DMS 273 treated with DMSO at 0.1 percent for 48 hours (cell line): ENCODE results near the gene KRTAP1-1.

Experiments
- DNase-seq: peaks from one replicate; lab custom pipeline; 2025; lab: John Stamatoyannopoulos, UW

Gene KRTAP1-1

DNA sequence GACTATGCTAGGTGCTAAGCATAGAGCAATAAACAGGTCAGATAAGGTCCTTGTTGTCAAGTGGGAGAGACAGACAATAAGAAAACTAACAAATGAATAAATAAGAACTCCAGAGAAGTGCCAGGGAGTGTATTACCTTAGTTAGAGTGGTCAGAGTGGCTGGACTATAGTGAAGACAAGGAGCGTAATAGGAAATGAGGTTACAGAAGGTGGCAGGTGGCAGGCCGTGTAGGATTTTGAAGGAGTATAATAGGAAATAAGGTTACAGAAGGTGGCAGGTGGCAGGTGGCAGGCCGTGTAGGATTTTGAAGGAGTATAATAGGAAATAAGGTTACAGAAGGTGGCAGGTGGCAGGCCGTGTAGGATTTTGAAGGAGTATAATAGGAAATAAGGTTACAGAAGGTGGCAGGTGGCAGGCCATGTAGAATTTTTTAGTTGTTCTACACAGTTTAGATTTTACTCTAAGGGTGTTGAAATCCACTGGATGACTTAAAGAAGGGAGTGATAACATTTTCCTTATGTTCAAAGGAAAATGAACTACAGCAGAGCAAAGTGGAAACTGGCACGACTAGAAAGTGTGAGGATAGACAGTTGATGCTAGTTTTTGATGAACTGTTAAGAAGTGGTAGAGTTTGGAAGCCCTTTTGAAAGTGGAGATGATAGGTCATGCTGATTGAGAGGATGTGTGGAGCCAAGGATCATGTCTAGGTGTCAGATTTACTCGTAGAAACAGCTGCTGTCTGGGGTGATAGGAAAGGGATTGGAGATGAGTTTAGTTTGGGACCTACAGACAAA is 28.7 kb downstream of the KRTAP1-1 start:
- no peak for DNase-seq

DNA sequence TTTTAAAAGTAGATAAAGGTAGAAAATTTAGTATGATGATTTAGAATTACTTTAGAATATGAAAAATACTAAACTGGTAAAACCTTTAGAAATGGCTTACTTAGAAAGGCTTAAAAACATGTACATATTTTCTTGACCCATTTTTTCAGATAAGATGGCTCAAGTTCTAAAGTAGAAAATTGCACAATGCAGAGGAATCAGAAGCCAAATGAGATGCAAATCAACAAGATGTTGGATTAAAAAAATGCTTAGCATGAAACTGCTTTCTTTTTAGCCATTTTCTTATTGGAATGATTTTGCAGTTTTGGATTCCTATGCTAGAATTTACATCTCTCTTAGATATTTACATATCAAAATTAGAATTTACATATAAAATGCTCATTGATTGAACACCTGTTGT is 30.8 kb downstream of the KRTAP1-1 start:
- DNase-seq, result no peak

DNA sequence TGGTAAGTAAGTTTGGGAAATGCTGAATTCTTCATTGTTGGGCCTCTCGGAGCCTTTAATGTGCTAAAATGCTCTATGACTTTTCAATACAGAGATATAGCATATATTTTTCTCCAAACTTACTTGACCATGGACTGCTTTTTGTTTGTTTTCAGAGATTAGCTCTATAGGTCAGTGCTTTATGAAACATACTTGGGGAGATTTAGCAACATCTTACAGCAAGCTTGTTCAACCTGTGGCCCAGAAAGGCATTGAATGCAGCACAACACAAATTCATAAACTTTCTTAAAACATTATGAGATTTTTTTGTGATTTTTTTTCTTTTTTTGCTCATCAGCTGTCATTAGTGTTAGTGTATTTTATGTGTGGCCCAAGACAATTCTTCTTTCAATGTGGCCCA is 31.3 kb downstream of the KRTAP1-1 start:
- DNase-seq, result no peak

- no peak for DNase-seq
These were observed 31.9 kb downstream of the KRTAP1-1 start for GRCh38 chr17:41009301-41009760.

DNA sequence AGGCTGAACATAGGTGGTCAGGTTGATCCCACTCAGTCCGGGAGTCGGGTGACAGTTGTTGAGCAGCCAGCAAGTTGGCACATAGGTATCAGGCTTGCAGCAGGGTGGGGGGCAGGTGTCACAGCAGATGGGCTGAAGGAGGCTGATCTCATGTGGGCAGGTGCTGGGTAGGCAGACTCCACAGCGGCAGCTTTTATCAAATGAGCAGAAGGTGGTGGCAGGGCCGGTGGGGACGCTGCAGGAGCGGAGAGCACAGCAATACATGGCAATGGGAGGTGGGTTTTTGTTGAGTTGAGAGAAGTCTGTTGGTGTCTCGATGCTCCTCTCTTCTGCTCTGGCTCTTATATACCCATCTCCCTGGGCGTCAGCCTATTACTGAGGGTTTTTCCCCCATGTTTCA is 32.4 kb downstream of the KRTAP1-1 start, which contains the start of gene KRTAP3-1:
TSS of gene KRTAP3-1 (minus strand) at position 318 of the 400 bp plus-strand sequence. CDS start at position 264, 54 bp downstream.
- no peak for DNase-seq

DNA sequence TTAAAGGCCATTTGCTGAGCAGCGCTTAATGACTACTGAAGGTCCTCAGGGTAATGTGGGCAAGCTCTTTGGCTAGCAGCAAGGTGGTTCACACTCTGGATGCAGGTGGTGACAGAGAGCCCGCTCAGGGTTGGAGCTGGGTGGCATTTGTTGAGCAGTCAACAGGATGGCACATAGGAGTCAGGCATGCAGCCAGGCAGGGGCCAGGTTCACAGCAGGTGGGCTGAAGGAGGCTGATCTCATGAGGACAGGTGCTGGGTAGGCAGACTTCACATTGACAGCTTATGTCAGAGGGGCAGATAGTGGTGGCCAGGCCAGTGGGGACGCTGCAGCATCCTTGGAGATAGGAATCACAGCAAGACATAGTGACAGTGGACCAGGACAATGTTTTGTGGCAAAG is 36.9 kb downstream of the KRTAP1-1 start:
- no peak for DNase-seq

GRCh38 chr17:41003926-41004325 is 37.3 kb downstream of the KRTAP1-1 start:
- DNase-seq, result no peak

DNA sequence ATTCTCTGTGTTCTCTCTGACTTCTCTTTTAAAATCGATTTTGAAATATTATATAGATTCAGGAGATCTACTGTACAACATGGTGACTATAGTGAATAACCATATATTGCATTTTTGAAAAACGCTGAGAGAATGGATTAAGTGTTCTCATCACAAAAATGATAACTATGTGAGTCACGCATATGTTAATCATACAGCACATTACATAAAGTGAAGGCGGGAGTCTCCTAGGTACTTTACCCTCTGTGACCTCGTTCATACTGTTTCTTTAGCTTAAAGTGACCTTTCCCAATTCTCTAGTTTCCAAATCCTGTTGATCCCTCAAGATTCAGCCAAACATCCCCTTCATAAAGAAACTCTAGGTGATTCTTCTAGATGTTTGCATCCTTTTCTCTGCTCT is 38.4 kb downstream of the KRTAP1-1 start:
- DNase-seq, result no peak

- no peak for DNase-seq
These were observed 39.5 kb downstream of the KRTAP1-1 start for GRCh38 chr17:41001795-41002194.

GRCh38 chr17:40999563-40999962 is 41.7 kb downstream of the KRTAP1-1 start, which contains the start of gene KRTAP3-2:
KRTAP3-2 (minus strand) TSS chr17:40999906; CDS start chr17:40999853, 53 bp downstream.
- peak; percentile 2 for DNase-seq

GRCh38 chr17:40997361-40997760 is 43.9 kb downstream of the KRTAP1-1 start:
- no peak for DNase-seq

GRCh38 chr17:40996829-40997228 is 44.4 kb downstream of the KRTAP1-1 start:
- DNase-seq, result no peak

- no peak for DNase-seq
These were observed 46.1 kb downstream of the KRTAP1-1 start for GRCh38 chr17:40995116-40995515.

DNA sequence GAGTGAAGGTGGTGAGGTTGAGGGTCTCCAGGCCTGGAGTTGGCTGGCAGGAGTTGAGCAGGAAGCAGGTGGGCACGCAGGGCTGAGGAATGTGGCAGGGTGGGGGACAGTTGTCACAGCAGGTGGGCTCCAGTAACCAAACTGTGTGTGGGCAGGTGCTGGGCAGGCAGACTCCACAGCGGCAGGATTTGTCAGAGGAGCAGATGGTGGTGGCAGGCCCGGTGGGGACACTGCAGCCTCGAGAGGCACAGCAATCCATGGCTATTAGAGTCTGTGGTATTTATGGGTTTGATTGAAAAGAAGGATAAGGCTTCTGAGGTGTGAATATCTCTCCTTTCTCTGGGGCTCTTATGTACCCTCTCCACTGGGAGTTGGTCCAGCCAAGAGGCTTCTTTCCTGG is 47.4 kb downstream of the KRTAP1-1 start, which contains the start of gene KRTAP3-3:
TSS of gene KRTAP3-3 (minus strand) at position 326 of the 400 bp plus-strand sequence. CDS start at position 259, 67 bp downstream.
- DNase-seq, result no peak

DNA sequence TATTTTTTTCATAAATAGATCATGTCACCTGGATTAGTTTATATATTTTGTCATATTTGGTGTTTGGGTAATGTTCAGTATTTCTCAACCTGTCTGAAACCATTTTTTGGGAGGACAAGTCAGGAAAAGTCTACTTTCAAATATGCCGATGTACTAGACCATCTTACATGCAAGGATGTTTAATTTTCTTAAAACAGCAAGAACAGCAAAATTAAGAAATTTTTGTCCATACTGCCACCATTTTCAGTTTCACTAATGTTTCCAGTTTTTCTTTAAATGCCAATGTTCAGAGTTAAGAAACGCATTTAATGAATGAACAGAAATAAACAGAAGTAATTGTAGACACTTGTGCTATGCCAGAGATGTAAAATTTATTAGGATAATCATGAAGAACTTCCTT is 48.2 kb downstream of the KRTAP1-1 start:
- no peak for DNase-seq

GRCh38 chr17:40992666-40993065 is 48.6 kb downstream of the KRTAP1-1 start:
- no peak for DNase-seq
